Fibroblast of pulmonary artery (primary cell): ENCODE measurements around the gene ARPC2.

Experiments
- DNase-seq: peaks from one replicate; pipeline ENCODE4 v3.0.0-alpha.2; 2010; ENCODE audit warnings: low read depth
- H3K4me3 ChIP-seq: replicated peaks from 2 replicates; pipeline ENCODE4 v1.5.1; 2011; ENCODE audit warnings: low read depth, mild to moderate bottlenecking, control low read depth, low read length, moderate library complexity
- CTCF ChIP-seq: IDR thresholded peaks from 2 replicates; pipeline ENCODE4 v1.5.1; 2011; ENCODE audit warnings: mild to moderate bottlenecking, control low read depth, low read length, inconsistent platforms; ENCODE audit errors: missing control alignments

Gene ARPC2

DNA sequence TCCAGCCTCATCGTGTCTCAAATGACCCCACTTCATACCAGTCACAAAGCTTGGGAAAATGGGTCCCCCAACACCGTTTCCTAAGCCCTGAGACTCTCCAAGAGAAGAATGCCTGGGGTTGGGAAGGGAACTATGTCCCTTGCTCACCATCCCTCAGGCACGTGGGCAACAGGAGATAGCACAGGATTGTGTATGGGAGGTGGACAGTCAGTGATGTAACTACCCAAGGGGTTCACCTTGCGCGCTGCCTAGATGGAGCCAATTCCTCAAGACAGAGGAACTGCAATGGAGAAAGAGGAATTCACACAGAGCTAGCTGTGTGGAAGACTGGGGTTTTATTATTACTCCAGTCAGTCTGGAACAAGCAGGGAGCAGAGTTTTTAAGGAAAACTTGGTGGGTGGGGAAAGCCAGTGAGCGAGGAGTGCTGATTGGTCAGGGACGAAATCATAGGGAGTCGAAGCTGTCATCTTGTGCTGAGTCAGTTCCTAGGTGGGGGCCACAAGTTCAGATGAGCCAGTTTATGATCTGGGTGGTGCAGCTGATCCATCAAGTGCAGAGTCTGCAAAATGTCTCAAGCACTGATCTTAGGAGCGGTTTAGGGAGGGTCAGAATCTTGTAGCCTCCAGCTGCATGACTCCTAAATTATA, 36.4 kb upstream of the ARPC2 start:
- DNase-seq, result no peak
- no peak overlapping the region for H3K4me3 ChIP-seq
- TF ChIP-seq CTCF, result no peak

DNA sequence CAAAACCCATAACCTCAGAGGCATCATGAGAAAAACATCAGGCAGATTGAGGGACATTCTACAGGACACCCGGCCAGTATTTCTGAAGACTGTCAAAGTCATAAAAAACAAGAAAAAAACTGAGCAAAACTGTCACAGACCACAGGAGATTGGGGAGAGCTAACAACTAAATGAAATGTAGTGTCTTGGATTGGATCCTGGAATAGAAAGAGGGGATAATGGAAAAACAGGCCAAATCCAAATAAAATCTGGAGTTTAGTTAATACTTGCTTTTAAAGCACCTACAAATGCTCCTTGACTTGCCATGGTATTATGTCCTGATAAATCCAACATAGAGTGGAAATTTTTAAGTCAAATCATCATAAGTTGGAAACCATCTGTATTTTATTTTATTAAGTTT, 32.7 kb upstream of the ARPC2 start:
- DNase-seq, result no peak
- H3K4me3 ChIP-seq, result no peak overlapping the region
- no peak for TF ChIP-seq CTCF

DNA sequence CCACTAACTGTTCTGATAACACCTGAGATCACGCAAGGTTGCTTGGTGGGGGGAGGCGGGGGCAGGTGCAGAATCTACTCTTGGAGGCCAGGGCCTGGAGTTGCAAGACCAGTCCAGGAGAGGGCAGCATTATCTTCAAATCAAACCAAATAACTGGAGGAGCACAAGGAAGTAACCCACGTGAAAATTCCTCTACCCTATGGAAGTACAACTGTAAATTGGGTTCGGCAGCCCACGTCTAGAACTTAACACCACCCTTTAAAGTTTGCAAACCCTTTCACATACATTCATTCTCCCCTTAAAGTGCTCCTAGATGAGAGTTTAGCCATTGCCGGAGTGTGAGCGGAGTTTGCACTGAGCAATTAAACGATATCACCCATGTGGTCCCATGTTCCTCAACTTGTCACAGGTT, 30.6 kb upstream of the ARPC2 start:
- H3K4me3 ChIP-seq, result no peak overlapping the region
- peak; percentile 81 for TF ChIP-seq CTCF
- DNase-seq, result peak; percentile 81

DNA sequence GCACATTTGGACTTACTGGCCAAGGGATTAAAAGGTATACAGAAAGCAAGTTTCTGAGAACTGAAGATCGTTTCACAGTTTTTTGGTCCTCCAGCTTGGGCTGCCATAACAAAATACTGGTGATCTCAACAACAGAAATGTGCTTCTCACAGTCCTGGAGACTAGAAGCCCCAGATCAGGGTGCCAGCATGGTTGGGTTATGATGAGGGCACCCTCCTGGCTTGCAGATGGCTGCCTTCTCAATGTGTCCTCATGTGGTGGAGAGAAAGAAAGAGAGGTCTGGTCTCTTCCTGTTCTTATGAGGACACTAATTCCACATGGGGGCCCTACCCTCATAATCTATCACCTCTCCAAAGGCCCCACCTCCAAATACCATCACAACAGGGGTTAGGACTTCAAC, 30.1 kb upstream of the ARPC2 start:
- DNase-seq, result no peak
- no peak overlapping the region for H3K4me3 ChIP-seq
- no peak for TF ChIP-seq CTCF

DNA sequence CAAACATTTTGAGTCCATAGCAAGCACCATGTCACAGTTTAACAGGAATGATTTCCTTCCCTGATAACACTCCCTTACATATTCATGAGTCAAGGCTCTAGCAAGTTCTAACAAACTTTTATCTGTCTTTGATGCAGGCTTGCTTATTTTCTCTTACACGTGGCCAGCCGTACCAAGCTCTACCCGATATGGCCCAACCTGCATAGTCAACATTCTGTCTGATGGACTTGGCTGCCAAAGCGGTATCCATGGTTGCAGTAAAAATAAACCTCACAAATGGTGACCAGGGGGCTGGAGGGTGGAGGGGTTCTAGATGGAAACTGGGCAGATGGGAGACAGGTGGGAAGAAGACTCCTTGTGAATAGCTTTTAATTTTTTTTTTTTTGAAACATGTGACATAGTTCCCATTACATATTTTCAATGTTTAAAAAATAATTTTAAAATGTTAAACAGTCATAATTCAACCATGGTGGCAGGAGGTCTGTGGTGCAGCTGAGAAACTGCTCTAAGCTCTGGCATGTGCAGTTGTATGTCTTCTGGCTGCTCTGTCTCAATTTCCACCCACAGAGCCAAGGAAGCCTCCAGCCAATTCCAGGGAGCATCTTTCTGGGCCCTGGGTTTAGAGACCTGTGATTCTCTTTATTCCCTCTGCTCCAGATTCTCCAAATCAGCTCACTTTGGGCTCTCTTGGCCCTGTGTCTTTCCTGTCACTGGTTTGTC, 29.5 kb upstream of the ARPC2 start:
- DNase-seq, result no peak
- no peak for TF ChIP-seq CTCF
- no peak overlapping the region for H3K4me3 ChIP-seq

DNA sequence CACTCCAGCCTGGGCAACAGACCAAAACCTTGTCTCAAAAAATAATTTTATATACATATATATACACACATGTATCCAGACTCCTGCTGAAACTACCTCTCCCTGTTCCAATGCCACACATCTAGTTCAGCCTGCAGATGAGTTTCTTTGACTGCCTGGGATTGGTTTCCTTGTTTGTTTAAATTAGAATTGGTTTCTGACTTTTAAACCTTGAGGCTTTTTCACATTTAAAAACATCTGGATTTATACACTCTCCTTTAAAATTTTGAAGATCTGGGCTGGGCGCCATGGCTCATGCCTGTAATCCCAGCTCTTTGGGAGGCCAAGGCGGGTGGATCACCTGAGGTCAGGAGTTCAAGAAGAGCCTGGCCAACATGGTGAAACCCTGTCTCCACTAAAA, 28.5 kb upstream of the ARPC2 start:
- no peak overlapping the region for H3K4me3 ChIP-seq
- DNase-seq, result no peak
- no peak for TF ChIP-seq CTCF
